BLaER1 (cell line): ENCODE results near the gene IGFBP4.

Experiments
- H3K27ac ChIP-seq: shearing (Covaris generic); formaldehyde crosslinking; 2 replicates; pipeline ENCODE4 v1.8.1; 2022
- H3K27me3 ChIP-seq: shearing (Covaris generic); formaldehyde crosslinking; 2 replicates; pipeline ENCODE4 v1.8.1; 2022
- H3K36me3 ChIP-seq: shearing (Covaris generic); formaldehyde crosslinking; 2 replicates; pipeline ENCODE4 v1.8.1; 2022
- H3K4me1 ChIP-seq: shearing (Covaris generic); formaldehyde crosslinking; 2 replicates; pipeline ENCODE4 v1.8.1; 2022
- H3K4me2 ChIP-seq: shearing (Covaris generic); formaldehyde crosslinking; 2 replicates; pipeline ENCODE4 v1.8.1; 2022
- H3K4me3 ChIP-seq: shearing (Covaris generic); formaldehyde crosslinking; 2 replicates; pipeline ENCODE4 v1.8.1; 2022
- H3K9ac ChIP-seq: shearing (Covaris generic); formaldehyde crosslinking; 2 replicates; pipeline ENCODE4 v1.8.1; 2022
- H3K9me3 ChIP-seq: shearing (Covaris generic); formaldehyde crosslinking; 2 replicates; pipeline ENCODE4 v1.8.1; 2022
- H4K20me1 ChIP-seq: shearing (Covaris generic); formaldehyde crosslinking; 2 replicates; pipeline ENCODE4 v1.8.1; 2022
- Cebpa-rat ChIP-seq: shearing (Covaris generic); IDR thresholded peaks from 2 replicates; pipeline ENCODE4 v1.8.1; 2022

Gene IGFBP4

DNA sequence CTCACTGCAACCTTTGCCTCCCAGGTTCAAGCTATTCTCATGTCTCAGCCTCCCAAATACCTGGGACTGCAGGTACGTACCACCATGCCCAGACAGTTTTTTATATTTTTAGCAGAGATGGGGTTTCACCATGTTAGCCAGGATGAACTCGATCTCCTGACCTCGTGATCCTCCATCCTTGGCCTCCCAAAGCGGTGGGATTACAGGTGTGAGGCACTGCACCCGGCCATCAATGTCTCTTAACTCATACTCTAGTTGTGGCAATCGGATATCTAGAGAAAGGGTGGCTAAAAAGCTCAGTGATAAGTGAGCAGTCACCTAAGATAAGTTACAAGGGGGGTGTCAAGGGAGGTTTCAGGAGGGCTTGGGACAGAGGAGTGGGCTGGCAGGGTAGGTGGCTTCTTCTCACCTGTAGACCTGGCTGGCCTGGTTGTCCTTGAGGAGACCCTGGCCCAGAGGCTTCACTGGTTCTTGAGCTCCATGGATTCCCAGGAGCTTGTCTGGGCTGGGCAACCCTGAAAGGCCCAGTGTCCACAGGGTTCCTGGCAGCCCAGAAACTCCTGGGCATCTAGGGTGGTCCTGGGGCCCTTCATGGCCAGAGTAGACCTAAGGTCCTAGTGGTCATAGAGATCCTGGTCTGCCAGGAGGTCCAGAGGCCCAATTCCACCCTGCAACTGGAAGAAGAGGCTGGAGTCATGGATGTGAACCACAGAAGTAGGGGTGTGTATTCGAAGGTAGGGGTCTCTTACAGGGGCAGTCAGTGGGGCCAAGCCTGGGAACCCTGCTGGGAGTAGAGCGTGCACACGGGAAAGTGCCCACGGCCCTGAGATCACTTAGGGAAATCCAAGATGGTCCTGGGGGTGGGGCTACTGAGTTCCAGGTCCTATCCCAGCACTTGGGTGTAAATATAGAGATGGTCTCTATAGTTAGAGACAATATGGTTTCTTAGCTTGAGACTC, 12.7 kb upstream of the IGFBP4 start:
- no peaks in the 10 kb centered on the region for H3K36me3 ChIP-seq
- peaks cover 19% of the 10 kb centered on the region for H3K4me1 ChIP-seq
- peaks cover 13% of the 10 kb centered on the region for H3K9me3 ChIP-seq
- H3K4me3 ChIP-seq: no peak overlapping the region
- no peak for TF ChIP-seq Cebpa-rat
- no peak overlapping the region for H3K4me2 ChIP-seq
- no peaks in the 10 kb centered on the region for H4K20me1 ChIP-seq
- H3K27ac ChIP-seq: no peak overlapping the region
- H3K27me3 ChIP-seq: no peaks in the 10 kb centered on the region
- H3K9ac ChIP-seq: no peak overlapping the region

DNA sequence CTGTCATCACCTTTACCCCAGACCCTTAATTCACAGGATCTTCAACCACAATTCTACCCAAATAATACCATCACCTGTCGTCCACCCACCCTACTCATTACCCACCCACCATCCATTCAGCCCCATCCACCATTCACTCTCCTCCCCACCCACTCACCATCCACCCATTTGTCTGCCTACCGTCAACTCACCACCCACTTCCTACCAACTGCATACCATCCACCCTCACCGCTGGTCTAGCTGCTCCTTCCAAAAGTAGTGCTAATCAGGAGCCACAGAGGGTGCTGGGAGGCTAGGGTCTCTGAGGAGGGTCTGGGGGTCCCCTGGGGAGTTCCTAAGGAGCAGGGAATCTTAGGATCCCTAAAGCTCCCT, 12.0 kb upstream of the IGFBP4 start:
- H3K4me3 ChIP-seq: no peak overlapping the region
- H3K9me3 ChIP-seq: peaks cover 13% of the 10 kb centered on the region
- H3K27ac ChIP-seq: no peak overlapping the region
- H3K27me3 ChIP-seq: no peaks in the 10 kb centered on the region
- H3K36me3 ChIP-seq: no peaks in the 10 kb centered on the region
- H3K9ac ChIP-seq: no peak overlapping the region
- H3K4me2 ChIP-seq: no peak overlapping the region
- no peak for TF ChIP-seq Cebpa-rat
- H4K20me1 ChIP-seq: no peaks in the 10 kb centered on the region
- H3K4me1 ChIP-seq: peaks cover 13% of the 10 kb centered on the region

DNA sequence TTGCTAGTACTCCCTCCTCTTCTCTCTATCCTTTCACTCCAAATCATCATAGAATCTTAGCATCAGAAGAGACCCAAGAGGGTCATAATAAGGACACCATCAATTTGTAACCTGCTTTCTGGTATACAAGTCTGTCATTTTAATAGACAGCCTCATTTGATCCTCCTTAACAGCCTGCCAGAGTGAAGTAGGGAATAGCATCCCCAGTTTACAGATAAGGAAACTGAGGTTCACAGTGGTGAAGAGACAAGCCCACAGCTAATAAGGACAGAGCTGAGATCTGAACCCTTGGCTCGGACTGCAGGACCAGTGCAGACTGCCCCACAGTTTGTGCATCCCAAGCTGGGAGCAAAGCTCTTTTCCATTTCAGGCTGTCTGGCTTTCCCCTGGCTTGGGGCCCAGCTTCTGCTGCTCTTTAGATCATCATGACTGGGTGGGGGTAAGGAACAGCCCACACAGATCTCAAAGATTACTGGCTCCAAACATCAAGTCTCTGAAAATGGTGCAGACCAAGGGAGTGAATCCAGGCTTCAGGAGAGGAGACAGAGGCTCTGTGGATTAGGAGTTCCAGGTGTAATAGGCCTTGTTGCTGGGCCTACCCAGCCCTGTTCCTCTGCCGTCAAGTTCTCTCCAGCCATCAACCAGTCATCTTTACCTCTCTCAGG, 10.3 kb upstream of the IGFBP4 start:
- H3K27ac ChIP-seq: no peak overlapping the region

GRCh38 chr17:40433551-40434415, 9.5 kb upstream of the IGFBP4 start:
- H3K36me3 ChIP-seq: no peaks in the 10 kb centered on the region
- peaks cover 12% of the 10 kb centered on the region for H3K9me3 ChIP-seq
- H3K4me2 ChIP-seq: no peak overlapping the region
- H3K9ac ChIP-seq: no peak overlapping the region
- no peak overlapping the region for H3K27ac ChIP-seq
- no peaks in the 10 kb centered on the region for H3K27me3 ChIP-seq
- no peak for TF ChIP-seq Cebpa-rat
- no peak overlapping the region for H3K4me3 ChIP-seq
- peaks cover 22% of the 10 kb centered on the region for H3K4me1 ChIP-seq
- H4K20me1 ChIP-seq: no peaks in the 10 kb centered on the region

More for the DNA sequence above, 10.3 kb upstream of the IGFBP4 start:
- H3K4me3 ChIP-seq: no peak overlapping the region
- H3K4me2 ChIP-seq: no peak overlapping the region
- H4K20me1 ChIP-seq: no peaks in the 10 kb centered on the region
- no peak overlapping the region for H3K9ac ChIP-seq
- no peak for TF ChIP-seq Cebpa-rat
- no peaks in the 10 kb centered on the region for H3K36me3 ChIP-seq
- no peaks in the 10 kb centered on the region for H3K27me3 ChIP-seq
- H3K9me3 ChIP-seq: peaks cover 13% of the 10 kb centered on the region
- H3K4me1 ChIP-seq: peaks cover 15% of the 10 kb centered on the region

- H4K20me1 ChIP-seq: no peaks in the 10 kb centered on the region
- H3K4me2 ChIP-seq: peak overlapping the region; percentile 52
- peak overlapping the region; percentile 55 for H3K27ac ChIP-seq
- no peak overlapping the region for H3K4me3 ChIP-seq
- TF ChIP-seq Cebpa-rat: no peak
- no peak overlapping the region for H3K9ac ChIP-seq
- no peaks in the 10 kb centered on the region for H3K9me3 ChIP-seq
- H3K4me1 ChIP-seq: peaks cover 35% of the 10 kb centered on the region
- H3K36me3 ChIP-seq: no peaks in the 10 kb centered on the region
- H3K27me3 ChIP-seq: no peaks in the 10 kb centered on the region
Observed at GRCh38 chr17:40436636-40437035, 6.6 kb upstream of the IGFBP4 start.

GRCh38 chr17:40437095-40437732, 6.0 kb upstream of the IGFBP4 start:
- Histone ChIP-seq H3K9me3 (no peaks in the 10 kb centered on the region), H3K4me2 (peak overlapping the region; percentile 52), H4K20me1 (no peaks in the 10 kb centered on the region), H3K27ac (peak overlapping the region; percentile 44; the same call in 1 of the 2 replicates), H3K9ac (no peak overlapping the region), H3K4me1 (peaks cover 39% of the 10 kb centered on the region), H3K36me3 (no peaks in the 10 kb centered on the region), H3K4me3 (no peak overlapping the region), H3K27me3 (no peaks in the 10 kb centered on the region)
- no peak for TF ChIP-seq Cebpa-rat

GRCh38 chr17:40440166-40440565, 3.1 kb upstream of the IGFBP4 start:
- Histone ChIP-seq H3K4me1 (peaks cover 47% of the 10 kb centered on the region), H3K27me3 (no peaks in the 10 kb centered on the region), H3K9me3 (no peaks in the 10 kb centered on the region), H3K4me2 (no peak overlapping the region), H3K4me3 (no peak overlapping the region), H3K36me3 (no peaks in the 10 kb centered on the region), H3K9ac (no peak overlapping the region), H3K27ac (no peak overlapping the region), H4K20me1 (0 out of 2 replicates have a peak, but pooled peaks cover 7% of the 10 kb centered on the region)
- TF ChIP-seq Cebpa-rat: no peak

GRCh38 chr17:40442392-40443195, 656 bp upstream of the IGFBP4 start:
- no peaks in the 10 kb centered on the region for H3K36me3 ChIP-seq
- peaks cover 20% of the 10 kb centered on the region for H4K20me1 ChIP-seq
- TF ChIP-seq Cebpa-rat: no peak
- no peaks in the 10 kb centered on the region for H3K27me3 ChIP-seq
- H3K27ac ChIP-seq: peak overlapping the region; percentile 96
- H3K4me3 ChIP-seq: peak overlapping the region; percentile 89
- H3K9ac ChIP-seq: peak overlapping the region; percentile 93
- H3K4me2 ChIP-seq: peak overlapping the region; percentile 95
- H3K4me1 ChIP-seq: peaks cover 59% of the 10 kb centered on the region
- H3K9me3 ChIP-seq: no peaks in the 10 kb centered on the region
